ENCODE results near the gene RIN1.

The RIN1 gene

DNA sequence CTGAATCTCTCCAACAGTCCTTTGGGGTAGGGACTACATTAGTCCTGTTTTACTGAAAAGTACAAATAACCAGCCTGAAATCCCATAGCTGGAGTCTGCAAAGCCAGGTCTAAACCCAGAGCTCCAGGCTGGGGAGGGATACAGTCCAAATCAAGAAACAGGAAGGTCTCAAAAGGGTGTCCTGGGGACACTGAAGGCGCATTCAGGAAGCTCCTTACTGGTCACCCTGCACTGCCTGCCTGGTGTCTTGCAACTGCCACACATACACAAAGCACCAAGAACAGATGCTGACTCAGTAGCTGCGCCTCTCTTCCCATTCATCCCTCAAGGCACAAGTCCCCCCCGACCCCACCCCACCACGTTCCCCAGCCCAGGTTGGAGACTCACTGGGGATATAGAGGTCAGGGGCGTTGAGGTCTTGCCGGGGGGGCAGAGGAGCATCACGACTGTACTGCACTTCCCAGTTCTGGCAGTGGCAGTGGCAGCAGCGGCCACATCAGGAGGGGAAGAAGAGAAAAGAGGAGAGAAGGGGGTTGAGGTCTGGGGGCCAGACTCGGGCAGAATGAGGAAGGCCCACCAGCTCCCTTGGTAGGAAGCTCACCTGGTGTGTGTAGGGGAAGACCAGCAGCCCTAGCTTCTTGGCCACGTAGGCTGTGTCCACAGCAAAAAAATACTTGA, 48.9 kb downstream of the RIN1 start:
- H3K27ac ChIP-seq: no peak overlapping the region
- peak overlapping the region; percentile 72 for H3K4me3 ChIP-seq (ENCODE audit: low read depth, low read length)
- no peak for TF ChIP-seq CTCF (IDR thresholded peaks at IDR 0.05; ENCODE audit: low read depth, low read length, missing control alignments)
- DNase-seq: no peak
- peaks cover 11% of the 10 kb centered on the region for H3K27me3 ChIP-seq (replicated peaks)
- peaks cover 15% of the 10 kb centered on the region for H3K36me3 ChIP-seq (replicated peaks)
- in situ Hi-C loops (cut with HindIII; ENCODE audit: low pct_ligation_motif_present, low sequenced_read_pairs): no loop called here

GRCh38 chr11:66286699-66287098, 49.5 kb downstream of the RIN1 start:
- Histone ChIP-seq H3K4me3 (ENCODE audit: low read depth, low read length) (no peak overlapping the region), H3K36me3 (replicated peaks) (peaks cover 15% of the 10 kb centered on the region), H3K27ac (no peak overlapping the region), H3K27me3 (replicated peaks) (peaks cover 4% of the 10 kb centered on the region)
- TF ChIP-seq CTCF (IDR thresholded peaks at IDR 0.05; ENCODE audit: low read depth, low read length, missing control alignments): no peak
- DNase-seq: no peak
- in situ Hi-C loops (cut with HindIII; ENCODE audit: low pct_ligation_motif_present, low sequenced_read_pairs): no loop called here

DNA sequence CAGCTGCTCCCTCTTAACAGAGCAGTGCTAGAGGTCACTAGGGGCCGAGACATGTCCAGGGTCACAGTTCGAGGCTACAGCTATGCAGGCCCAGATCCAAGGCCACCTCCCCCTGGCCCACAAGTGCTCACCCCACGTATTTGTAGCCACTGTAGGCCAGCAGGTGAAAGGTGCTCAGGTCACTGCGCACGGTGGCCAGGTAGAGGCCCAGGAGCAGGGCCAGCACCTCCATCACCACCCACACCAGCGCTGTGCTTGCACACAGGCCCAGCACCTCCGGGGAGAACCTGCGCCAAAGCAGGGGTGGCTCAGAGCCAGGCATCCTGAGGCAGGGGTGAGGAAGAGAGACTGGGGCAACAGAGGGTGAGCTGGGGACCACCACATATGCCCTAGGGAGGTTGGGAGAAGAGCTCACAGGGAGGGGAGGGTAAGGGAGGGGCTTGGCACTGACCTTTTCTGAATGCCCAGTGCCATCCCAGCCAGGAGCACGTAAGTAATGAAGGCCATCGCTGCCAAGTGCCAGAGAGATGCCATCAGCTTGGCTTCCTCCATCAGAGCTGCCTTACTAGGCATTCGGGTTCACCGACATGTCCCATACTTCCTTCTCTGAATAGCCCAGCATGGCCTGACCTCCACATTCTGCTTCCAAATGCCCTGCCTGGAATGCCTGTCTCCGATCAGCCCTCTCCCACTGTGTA, 50.8 kb downstream of the RIN1 start:
- H3K27me3 ChIP-seq (replicated peaks): no peaks in the 10 kb centered on the region
- no peak for DNase-seq
- in situ Hi-C loops (cut with HindIII; ENCODE audit: low pct_ligation_motif_present, low sequenced_read_pairs): no loop called here
- H3K36me3 ChIP-seq (replicated peaks): peaks cover 15% of the 10 kb centered on the region
- H3K27ac ChIP-seq: no peak overlapping the region
- no peak overlapping the region for H3K4me3 ChIP-seq (ENCODE audit: low read depth, low read length)
- TF ChIP-seq CTCF (IDR thresholded peaks at IDR 0.05; ENCODE audit: low read depth, low read length, missing control alignments): no peak

DNA sequence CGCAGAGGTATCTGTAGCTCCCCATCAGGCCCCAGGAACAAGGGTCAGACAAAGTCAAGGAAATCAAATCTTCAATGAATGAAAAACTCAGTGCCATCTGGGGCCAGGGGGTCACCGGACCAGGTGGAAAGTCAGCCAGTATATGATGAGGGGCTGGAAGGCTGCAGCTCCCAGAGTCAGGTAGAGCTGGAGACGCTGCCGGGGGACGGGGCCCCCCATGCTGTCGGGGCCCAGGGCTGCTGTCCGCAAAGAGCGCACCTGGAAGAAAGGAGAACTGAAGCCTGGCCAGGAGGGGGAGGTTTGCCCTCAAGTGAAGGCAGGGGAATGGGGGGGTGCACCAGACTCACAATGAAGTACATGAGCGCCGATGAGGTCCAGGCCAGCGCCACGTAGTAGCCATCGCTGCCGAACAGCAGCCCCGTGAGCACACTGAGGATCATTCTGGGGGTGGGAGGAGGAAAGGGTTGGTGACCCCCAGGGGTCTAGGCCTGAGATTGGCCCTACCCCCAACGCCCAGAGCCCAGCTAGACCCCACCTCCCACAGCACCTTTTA, 51.6 kb downstream of the RIN1 start:
- Histone ChIP-seq H3K36me3 (replicated peaks) (peaks cover 15% of the 10 kb centered on the region), H3K27me3 (replicated peaks) (no peaks in the 10 kb centered on the region), H3K4me3 (ENCODE audit: low read depth, low read length) (no peak overlapping the region), H3K27ac (no peak overlapping the region)
- no peak for TF ChIP-seq CTCF (IDR thresholded peaks at IDR 0.05; ENCODE audit: low read depth, low read length, missing control alignments)
- in situ Hi-C loops (cut with HindIII; ENCODE audit: low pct_ligation_motif_present, low sequenced_read_pairs): no loop called here
- no peak for DNase-seq

DNA sequence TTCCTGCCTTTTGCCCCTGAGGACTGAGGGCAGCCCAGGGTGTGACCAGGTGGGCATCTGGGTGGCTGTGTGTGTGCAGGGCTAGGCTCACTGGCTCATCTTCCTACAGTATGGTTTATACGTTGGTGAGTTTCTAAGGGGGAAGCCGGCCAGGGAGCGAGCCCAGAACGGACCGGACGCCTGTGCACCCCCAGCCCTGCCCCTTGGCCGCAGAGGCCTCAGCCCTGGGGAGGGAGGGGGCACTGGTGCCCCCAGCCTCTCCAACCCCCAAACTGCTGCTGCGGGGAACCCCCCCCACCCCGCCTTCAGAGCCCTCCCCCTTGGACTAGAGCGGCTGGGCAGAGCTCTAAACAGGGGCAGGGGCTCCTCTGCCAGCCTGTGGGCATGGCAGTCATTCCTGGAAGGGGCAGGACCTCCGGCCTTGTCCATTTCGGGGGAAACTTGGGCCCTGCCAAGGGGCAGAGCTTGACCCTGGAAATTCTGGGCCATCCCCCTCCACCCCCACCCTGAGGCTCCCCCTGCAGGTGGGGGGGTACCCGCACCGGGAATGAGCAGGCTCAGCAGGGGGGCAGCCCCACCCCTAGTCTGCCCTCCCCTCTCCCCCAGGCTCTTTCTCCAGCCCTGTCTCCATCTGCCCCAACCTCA, 52.7 kb downstream of the RIN1 start:
- Histone ChIP-seq H3K27ac (no peak overlapping the region), H3K27me3 (replicated peaks) (no peaks in the 10 kb centered on the region), H3K36me3 (replicated peaks) (peaks cover 15% of the 10 kb centered on the region), H3K4me3 (ENCODE audit: low read depth, low read length) (no peak overlapping the region)
- peak; percentile 36 for TF ChIP-seq CTCF (IDR thresholded peaks at IDR 0.05; ENCODE audit: low read depth, low read length, missing control alignments)
- in situ Hi-C loops (cut with HindIII; ENCODE audit: low pct_ligation_motif_present, low sequenced_read_pairs): no loop called here
- DNase-seq: no peak

Data from brain microvascular endothelial cell (primary cell).